Activated CD8-positive, alpha-beta memory T cell treated with anti-CD3 and anti-CD28 coated beads, Interleukin-2, amount 10 ng/mL, durations not matched to agents 7 days and 5 days (primary cell): ENCODE measurements around the gene ADGB. TPM values are rescaled to one million over a fixed set of nuclear protein-coding genes. Genes with fewer than 3 reads are reported as not detected.
"Not testable (repeated sequence)": the region's sequence is repeated elsewhere in the genome, so short reads cannot be mapped to it uniquely, and the experiment has no call there.

Source experiments
- ATAC-seq: fragments of 150-1000 bp; cut with Tn5 transposase; one replicate; pipeline ENCODE4 v1.10.0; 2021; ENCODE audit warnings: moderate library complexity
- CTCF ChIA-PET: fragments of 350-600 bp; sonication (Branson Sonifier 250); formaldehyde crosslinking; loops from one replicate; lab custom pipeline; 2021; ENCODE audit warnings: antibody characterized with exemption; lab: Charles Lee
- DNase-seq: peaks from one replicate; pipeline ENCODE4 v3.0.0-alpha.2; 2020
- H3K27ac Mint-ChIP-seq: one replicate; pipeline ENCODE4 v1.8.0; 2021; ENCODE audit warnings: mild to moderate bottlenecking, mixed read lengths
- H3K27me3 Mint-ChIP-seq: one replicate; pipeline ENCODE4 v1.8.0; 2021; ENCODE audit warnings: mixed read lengths
- H3K36me3 Mint-ChIP-seq: one replicate; pipeline ENCODE4 v1.8.0; 2021; ENCODE audit warnings: mild to moderate bottlenecking, mixed read lengths
- H3K4me1 Mint-ChIP-seq: one replicate; pipeline ENCODE4 v1.8.0; 2021; ENCODE audit warnings: mixed read lengths
- H3K4me3 Mint-ChIP-seq: one replicate; pipeline ENCODE4 v1.8.0; 2021; ENCODE audit warnings: mild to moderate bottlenecking, moderate library complexity, mixed read lengths
- H3K9me3 Mint-ChIP-seq: one replicate; pipeline ENCODE4 v1.8.0; 2022; ENCODE audit warnings: low read depth, mixed read lengths
- total RNA-seq, 2 experiments: library from RNA; stranded (reverse); gene quantifications; one replicate each; pipeline ENCODE4 v1.2.3, GENCODE V29; 2021

ADGB gene
- total RNA-seq, 2 experiments from 2014 or later: not detected

DNA sequence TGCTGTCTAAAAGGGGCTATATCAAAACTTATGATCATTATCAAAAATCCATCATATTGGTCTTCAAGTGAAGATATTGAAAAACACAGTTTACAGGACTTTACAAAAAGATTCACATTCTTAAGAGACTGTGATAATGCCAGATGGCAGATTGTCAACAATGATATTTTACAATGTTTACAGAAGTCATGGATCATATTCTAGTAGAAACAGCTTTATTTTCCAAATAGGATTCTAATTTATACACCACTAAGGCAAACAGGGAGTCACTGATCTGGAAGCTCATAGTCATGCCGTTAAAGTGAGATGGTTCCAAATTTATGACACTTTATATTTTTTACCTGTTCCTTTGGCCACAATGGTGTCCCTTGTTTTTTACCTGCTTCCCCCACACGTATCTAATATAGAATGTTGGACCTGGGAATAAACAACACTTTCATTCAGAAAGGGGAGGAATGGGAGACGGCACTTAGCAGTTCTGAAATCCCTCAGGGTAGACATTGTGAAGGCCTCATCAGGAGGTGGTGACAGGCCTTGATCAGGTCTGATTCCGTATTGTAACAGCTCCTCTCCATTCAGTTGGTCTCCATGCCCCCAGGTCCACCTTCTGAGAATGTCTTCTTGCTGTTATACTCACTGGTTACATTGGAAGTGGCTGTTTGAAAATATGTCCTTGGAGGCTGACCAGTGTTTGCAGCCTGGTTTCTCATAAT lies 228.6 kb downstream of the ADGB start:
- ATAC-seq: no peak
- peaks cover 3% of the 10 kb centered on the region for H3K27me3 Mint-ChIP-seq
- no peak for DNase-seq
- H3K4me1 Mint-ChIP-seq: peaks cover 4% of the 10 kb centered on the region
- H3K36me3 Mint-ChIP-seq: no peaks in the 10 kb centered on the region
- H3K27ac Mint-ChIP-seq: no peak overlapping the region
- CTCF ChIA-PET: no interaction called here
- H3K4me3 Mint-ChIP-seq: no peak overlapping the region
- no peaks in the 10 kb centered on the region for H3K9me3 Mint-ChIP-seq

DNA sequence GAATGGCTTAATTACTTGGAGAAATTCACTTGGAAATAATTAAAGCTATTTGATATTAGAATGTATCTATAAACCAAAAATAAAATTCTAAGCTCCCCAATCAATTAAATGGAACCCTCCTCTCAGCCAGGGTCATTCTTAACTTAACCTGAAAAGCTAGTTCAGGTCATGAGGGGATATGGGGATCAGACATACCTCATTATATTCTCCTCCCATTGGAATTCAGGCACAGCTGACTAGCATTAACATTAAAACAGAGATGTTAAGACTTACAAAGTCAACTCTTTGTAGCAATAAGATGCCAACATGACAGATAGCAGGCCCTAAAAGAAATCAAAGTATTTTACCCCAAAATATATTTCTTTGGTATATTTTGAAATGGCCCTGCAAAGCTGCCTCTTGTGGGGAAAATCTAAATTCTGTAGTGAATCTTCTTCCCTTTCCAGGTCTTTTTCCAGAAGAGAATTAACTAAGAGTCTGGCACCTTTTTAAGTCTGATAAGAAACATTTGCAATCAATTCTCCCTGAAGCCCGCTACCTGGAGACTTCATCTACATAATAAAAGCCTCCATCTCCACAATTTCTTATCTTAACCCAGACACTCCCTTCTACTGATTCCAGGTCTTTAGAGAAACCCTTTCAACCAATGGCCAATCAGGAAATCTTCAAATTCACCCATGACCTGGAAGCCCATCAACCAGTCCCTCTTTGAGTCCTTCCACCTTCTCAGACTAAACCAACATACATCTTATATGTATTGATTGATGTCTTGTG lies 231.2 kb downstream of the ADGB start:
- no peaks in the 10 kb centered on the region for H3K36me3 Mint-ChIP-seq
- H3K4me3 Mint-ChIP-seq: no peak overlapping the region
- DNase-seq: no peak
- H3K27ac Mint-ChIP-seq: no peak overlapping the region
- H3K27me3 Mint-ChIP-seq: peaks cover 3% of the 10 kb centered on the region
- peaks cover 4% of the 10 kb centered on the region for H3K4me1 Mint-ChIP-seq
- CTCF ChIA-PET: no interaction called here
- no peak for ATAC-seq
- H3K9me3 Mint-ChIP-seq: no peaks in the 10 kb centered on the region

DNA sequence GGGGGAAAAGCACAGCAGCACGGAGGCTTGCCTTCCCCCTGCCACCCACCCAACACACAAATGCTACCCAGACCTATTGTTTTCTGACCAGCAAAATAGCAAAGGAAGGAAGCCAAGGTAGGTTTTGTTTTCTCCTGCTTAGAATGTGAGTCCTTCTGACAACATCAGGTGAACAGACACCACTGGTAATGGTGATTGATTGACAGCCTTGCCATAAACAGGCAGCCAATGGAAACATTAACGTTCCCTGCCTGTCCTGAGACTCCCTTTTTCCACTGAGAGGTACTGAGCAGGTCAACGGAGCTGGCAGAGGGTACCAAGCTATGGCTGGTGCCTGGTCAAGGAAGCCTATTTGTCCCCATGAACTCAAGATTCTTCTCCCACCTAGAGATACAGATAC lies 234.4 kb downstream of the ADGB start:
- no peak overlapping the region for H3K27ac Mint-ChIP-seq
- peaks cover 4% of the 10 kb centered on the region for H3K4me1 Mint-ChIP-seq
- DNase-seq: no peak
- CTCF ChIA-PET: no interaction called here
- no peaks in the 10 kb centered on the region for H3K36me3 Mint-ChIP-seq
- no peak overlapping the region for H3K4me3 Mint-ChIP-seq
- no peaks in the 10 kb centered on the region for H3K9me3 Mint-ChIP-seq
- H3K27me3 Mint-ChIP-seq: peaks cover 12% of the 10 kb centered on the region
- no peak for ATAC-seq

DNA sequence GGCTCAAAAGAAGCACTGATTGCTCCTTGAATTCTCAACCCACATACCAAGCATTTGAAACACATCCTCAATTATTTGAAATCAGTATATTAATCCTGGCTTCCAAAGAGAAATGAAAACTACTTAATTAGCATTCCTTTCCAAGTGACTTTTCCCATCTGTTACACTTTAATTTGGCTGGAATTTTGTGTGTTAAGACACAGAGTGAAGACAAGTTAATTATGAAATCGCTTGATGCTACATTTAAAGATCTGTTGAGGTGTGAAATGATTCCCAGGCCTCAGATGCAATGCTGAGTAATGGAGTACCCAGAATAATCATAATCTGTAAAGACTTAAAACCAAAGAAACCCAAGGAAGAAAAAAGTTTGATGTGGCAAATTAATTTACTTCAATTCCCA lies 241.4 kb downstream of the ADGB start:
- CTCF ChIA-PET: no interaction called here
- DNase-seq (no peak), ATAC-seq (no peak)
- Mint-ChIP-seq H3K4me3 (no peak overlapping the region), H3K36me3 (peaks cover 1% of the 10 kb centered on the region), H3K9me3 (peaks cover 2% of the 10 kb centered on the region), H3K27ac (no peak overlapping the region), H3K27me3 (peaks cover 20% of the 10 kb centered on the region), H3K4me1 (no peaks in the 10 kb centered on the region)

DNA sequence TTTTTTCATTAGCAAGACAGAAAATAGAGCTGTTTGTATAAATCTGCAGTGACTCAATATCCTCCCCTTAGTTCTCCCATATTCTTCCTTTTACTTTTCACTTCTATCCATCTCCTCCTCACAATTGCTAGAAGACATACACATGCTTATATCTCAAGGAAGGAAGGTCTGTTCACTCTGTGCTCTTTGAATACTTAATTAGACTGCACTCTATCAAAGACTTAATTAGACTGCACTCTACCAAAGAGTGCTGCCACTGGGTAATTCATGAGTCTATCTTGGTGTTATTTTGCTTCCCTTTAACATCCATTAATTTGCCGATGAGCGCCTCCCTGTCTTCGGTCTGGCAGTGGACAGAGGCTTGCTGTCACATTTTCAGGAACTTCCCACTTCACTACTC lies 241.9 kb downstream of the ADGB start:
- CTCF ChIA-PET: no interaction called here
- H3K36me3 Mint-ChIP-seq: peaks cover 1% of the 10 kb centered on the region
- H3K9me3 Mint-ChIP-seq: peaks cover 3% of the 10 kb centered on the region

DNA sequence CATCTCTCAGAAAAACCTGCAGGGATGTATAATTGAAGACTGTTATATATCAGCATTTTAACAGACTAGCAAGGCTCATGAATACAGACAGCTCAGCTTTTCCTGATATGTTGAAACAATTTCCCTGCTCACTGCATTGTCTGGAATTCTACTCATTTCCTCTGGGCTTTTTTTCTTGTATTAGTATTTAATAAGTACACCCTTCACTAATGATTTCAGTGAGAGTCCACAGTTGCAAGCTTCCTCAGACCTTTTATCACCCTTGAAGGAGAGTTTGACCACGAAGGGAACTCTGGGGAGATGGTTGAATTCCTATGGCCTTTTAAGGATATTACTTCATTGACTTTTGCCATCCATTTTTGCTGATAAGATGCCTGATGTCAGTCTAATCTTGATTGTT lies 248.7 kb downstream of the ADGB start:
- DNase-seq: no peak
- CTCF ChIA-PET: no interaction called here
- Mint-ChIP-seq H3K9me3 (peaks cover 14% of the 10 kb centered on the region), H3K36me3 (peaks cover 16% of the 10 kb centered on the region), H3K27me3 (peaks cover 6% of the 10 kb centered on the region), H3K27ac (no peak overlapping the region), H3K4me3 (no peak overlapping the region), H3K4me1 (peaks cover 23% of the 10 kb centered on the region)
- ATAC-seq: no peak

More for the DNA sequence above, 241.9 kb downstream of the ADGB start:
- H3K27me3 Mint-ChIP-seq: peaks cover 20% of the 10 kb centered on the region
- no peak overlapping the region for H3K4me3 Mint-ChIP-seq
- H3K27ac Mint-ChIP-seq: no peak overlapping the region
- no peak for ATAC-seq
- H3K4me1 Mint-ChIP-seq: no peaks in the 10 kb centered on the region
- no peak for DNase-seq

DNA sequence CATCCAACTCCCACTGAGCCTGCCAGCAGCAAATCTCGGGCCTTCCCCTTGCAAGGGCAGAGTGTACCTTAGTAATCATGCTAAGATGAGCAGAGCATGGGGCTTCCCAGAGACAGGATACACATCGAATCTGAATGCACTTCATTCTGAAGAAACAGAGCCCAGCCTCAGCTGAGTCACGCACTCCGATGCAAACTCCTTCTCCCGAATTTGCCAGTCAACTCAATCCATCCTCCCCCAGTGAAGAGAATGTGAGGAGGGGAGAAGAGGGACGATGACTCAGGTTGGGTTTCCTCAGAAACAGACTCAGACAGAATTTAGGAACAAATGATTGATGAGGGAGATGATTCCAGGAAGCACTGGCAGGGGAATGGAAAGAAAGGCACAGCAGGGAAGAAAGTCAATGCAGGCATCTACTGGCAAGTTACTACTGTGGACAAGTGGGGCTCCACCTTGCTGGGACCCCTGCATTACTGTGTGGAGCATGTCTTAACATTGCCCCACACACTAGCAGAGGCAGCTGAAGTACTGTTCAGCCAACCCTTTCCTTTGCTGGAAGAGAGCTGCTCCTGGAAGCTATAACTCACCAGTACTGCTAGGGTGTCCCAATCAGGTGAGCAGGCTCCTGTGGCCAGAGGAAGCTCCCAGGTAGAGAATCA lies 251.6 kb downstream of the ADGB start:
- Mint-ChIP-seq H3K27ac (no peak overlapping the region), H3K27me3 (peaks cover 13% of the 10 kb centered on the region), H3K36me3 (peaks cover 20% of the 10 kb centered on the region), H3K4me1 (peaks cover 30% of the 10 kb centered on the region), H3K9me3 (peaks cover 18% of the 10 kb centered on the region), H3K4me3 (no peak overlapping the region)
- DNase-seq (no peak), ATAC-seq (no peak)
- CTCF ChIA-PET: no interaction called here

DNA sequence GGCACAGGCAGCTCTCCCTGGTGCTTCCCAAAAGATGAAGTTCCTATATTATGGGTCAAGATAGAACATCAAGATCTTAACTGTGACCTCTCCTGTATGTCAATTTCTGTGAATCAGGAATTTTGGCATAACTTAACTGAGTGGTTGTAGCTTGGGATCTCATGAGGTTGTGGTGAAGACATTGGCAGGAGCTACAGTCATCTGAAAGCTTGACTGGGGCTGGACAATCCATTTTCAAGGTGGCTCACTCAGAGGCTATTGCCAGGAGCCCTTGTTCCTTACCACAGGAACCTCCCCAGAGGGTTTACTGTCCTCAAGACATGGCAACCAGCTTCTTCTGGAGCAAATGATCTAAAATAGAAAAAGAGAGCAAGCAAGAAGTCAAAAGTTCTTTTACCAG lies 252.2 kb downstream of the ADGB start:
- H3K27me3 Mint-ChIP-seq: peaks cover 18% of the 10 kb centered on the region
- peaks cover 36% of the 10 kb centered on the region for H3K4me1 Mint-ChIP-seq
- no peak overlapping the region for H3K27ac Mint-ChIP-seq

DNA sequence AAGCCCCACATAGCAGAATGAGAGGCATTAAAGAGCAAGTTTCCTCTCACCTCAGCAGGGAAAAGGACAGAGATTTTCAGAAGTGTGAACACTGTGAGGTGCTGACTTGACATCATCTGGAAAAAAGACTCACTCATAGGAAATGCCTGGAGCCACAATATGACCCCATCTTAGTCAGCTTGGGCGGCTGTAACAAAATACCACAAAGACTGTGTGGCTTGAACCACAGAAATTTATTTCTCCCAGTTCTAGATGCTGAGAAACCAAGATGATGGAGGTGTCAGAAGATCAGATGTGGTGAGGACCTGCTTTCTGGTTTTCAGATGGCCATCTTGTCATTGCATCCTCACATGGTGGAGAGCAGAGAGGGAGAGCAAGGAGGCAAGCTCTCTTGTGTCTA lies 253.1 kb downstream of the ADGB start:
- Mint-ChIP-seq H3K27ac (peak overlapping the region; percentile 26), H3K9me3 (peaks cover 12% of the 10 kb centered on the region), H3K36me3 (peaks cover 15% of the 10 kb centered on the region), H3K27me3 (peaks cover 18% of the 10 kb centered on the region), H3K4me1 (peaks cover 44% of the 10 kb centered on the region), H3K4me3 (no peak overlapping the region)
- DNase-seq (peak; percentile 63), ATAC-seq (peak; percentile 73)
- CTCF ChIA-PET: no interaction called here

More for the DNA sequence above, 252.2 kb downstream of the ADGB start:
- Mint-ChIP-seq H3K4me3 (no peak overlapping the region), H3K36me3 (peaks cover 16% of the 10 kb centered on the region), H3K9me3 (peaks cover 13% of the 10 kb centered on the region)
- CTCF ChIA-PET: interaction anchor here (0.6 kb wide), 1 partner anchor 77 kb away, joined by 3 read pairs; no protein-coding TSS in a partner anchor
- ATAC-seq (no peak), DNase-seq (no peak)

DNA sequence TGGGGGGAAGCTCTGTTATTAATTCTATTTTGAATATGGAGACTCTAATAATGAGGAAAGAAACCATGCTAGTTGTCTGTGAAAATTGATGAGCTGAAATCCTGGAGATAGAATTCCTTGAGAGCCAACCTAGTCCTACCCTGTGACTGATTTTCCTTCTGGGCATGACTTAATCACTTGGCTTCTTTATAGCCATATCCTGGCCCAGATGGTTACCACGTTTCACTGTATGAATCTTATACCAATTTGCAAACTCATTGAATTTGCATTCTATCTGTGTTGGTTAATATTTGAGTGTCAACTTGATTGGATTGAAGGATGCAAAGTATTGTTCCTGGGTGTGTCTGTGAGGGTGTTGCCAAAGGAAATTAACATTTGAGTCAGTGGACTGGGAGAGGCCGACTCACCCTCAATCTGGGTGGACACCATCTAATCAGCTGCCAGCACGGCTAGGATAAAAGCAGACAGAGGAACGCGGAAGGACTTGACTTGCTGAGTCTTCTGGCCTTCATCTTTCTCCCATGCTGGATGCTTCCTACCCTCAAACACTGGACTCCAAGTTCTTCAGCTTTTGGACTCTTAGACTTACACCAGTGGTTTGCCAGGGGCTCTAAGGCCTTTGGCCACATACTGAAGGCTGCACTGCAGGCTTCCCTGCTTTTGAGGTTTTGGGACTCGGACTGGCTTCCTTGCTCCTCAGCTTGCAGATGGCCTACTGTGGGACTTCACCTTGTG lies 255.9 kb downstream of the ADGB start:
- H3K27ac Mint-ChIP-seq, CTCF ChIA-PET, DNase-seq, H3K9me3 Mint-ChIP-seq, H3K4me3 Mint-ChIP-seq, ATAC-seq: not testable (repeated sequence)
- peaks cover 26% of the 10 kb centered on the region for H3K27me3 Mint-ChIP-seq
- H3K36me3 Mint-ChIP-seq: peaks cover 13% of the 10 kb centered on the region
- H3K4me1 Mint-ChIP-seq: peaks cover 57% of the 10 kb centered on the region

DNA sequence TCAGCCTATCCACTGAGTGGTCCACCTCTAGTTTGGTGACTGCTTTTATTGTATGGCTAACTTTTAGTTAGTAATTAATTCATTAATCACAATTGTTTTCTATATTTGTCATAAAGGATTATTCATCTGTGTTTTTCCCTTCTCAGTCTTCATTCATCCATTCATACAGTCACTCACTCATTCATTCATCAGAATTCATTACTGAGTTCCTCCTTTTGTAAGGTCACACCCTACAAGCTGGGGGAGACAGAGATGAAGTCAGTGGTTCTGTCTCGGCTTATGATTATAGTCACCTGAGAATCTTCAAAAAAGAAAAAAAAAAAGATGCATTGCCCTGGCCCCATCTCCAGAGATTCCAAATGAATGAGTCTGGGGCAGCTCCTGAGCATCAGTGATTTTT lies 257.1 kb downstream of the ADGB start:
- H3K27me3 Mint-ChIP-seq: peaks cover 26% of the 10 kb centered on the region
- no peak overlapping the region for H3K4me3 Mint-ChIP-seq
- no peak for DNase-seq
- no peak overlapping the region for H3K27ac Mint-ChIP-seq
- ATAC-seq: no peak
- CTCF ChIA-PET: no interaction called here
- H3K36me3 Mint-ChIP-seq: peaks cover 8% of the 10 kb centered on the region
- peaks cover 50% of the 10 kb centered on the region for H3K4me1 Mint-ChIP-seq
- peaks cover 9% of the 10 kb centered on the region for H3K9me3 Mint-ChIP-seq

DNA sequence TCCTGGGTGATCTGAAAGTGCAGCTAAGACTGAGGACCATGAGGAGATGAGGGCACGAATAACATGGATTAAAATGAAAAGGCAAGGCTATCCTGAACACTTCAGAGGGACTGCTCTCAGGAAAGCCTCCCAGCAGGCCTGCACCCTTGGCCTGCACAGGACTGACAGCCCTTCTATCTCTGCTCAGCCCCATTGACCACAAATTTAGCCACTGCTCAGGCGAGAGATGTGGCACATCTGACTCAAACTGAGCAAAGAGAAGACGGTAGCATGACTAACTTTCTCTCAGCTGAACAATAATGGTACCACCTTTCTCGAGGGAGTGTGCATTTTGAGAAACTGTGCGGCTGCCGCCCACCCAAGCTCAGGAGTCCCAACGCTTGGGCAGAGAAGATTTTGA lies 257.5 kb downstream of the ADGB start:
- DNase-seq: peak; percentile 66
- Mint-ChIP-seq H3K4me1 (peaks cover 47% of the 10 kb centered on the region), H3K4me3 (no peak overlapping the region), H3K27ac (no peak overlapping the region), H3K36me3 (peaks cover 7% of the 10 kb centered on the region), H3K27me3 (peaks cover 26% of the 10 kb centered on the region), H3K9me3 (peaks cover 9% of the 10 kb centered on the region)
- CTCF ChIA-PET: no interaction called here
- ATAC-seq: peak; percentile 40
